NOMO-1 treated with dmso at 0.1 percent for 144 hours (cell line): ENCODE results near the gene GGPS1.
"Not testable (repeated sequence)": the region's sequence is repeated elsewhere in the genome, so short reads cannot be mapped to it uniquely, and the experiment has no call there.

Experiments used
- DNase-seq: peaks from one replicate; lab custom pipeline; 2025; ENCODE audit not compliant: unreplicated experiment; lab: John Stamatoyannopoulos, UW

The GGPS1 gene

DNA sequence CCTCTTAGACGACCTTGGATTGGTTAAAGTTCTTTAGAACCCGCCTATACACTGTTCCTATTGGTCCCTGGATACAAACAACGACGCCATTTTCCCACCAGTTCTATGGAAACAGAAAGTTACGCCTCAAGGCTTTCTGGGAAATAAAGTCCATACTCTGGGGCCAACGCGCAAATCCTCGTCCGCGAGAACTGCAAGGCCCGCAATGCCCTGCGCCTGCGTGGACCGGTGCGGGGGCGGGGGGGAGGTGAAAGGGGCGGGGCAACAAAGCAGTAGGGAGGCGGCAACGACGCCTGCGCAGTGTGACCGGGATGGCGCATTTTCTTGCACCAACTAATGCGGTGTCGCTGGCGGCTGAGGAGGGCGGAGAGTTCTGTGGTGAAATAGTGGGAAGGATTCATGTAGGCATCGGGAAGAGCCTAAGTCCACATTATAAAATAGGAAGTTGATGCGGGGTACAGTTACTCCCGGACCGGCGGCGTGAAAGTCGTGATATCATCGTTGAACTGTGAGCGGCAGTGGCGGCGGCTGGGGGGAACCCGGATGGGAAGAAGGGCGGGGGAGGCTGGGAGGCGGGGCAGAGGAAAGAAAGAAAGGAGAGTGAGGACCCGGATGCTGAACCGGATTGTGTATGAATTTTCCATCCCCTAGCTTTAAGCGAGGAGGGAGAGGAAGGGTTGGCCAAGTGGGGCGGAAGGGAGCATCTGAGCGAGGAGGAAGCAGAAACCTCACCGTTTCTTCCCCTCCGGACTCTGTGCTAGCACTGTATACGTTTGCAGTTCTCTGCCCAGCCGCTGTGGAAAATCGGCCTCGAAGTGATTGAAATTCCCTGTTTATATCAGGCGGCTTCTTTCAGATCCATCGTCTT, at the start of gene GGPS1:
TSS of gene GGPS1 (plus strand) at position 300 of the 868 bp plus-strand sequence. CDS start 6,695 bp downstream, outside the sequence.
- DNase-seq = peak; percentile 98

DNA sequence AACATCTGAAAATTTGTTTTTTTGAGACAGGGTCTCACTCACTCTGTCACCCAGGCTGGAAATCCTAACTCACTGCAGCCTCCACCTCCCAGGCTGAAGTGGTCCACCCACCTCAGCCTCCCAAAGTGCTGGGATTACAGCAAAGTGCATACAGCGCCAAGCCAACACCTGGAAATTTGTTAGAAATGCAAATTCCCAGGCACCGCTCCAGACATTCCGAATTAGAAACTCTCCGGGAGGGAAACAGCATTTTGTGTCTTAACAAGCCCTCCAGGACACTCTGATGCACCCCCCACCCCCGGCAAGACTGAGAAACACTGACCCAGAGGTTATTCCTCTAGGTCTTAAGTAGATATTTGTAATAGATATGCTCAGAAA, 49.5 kb upstream of the GGPS1 start:
- no peak for DNase-seq

DNA sequence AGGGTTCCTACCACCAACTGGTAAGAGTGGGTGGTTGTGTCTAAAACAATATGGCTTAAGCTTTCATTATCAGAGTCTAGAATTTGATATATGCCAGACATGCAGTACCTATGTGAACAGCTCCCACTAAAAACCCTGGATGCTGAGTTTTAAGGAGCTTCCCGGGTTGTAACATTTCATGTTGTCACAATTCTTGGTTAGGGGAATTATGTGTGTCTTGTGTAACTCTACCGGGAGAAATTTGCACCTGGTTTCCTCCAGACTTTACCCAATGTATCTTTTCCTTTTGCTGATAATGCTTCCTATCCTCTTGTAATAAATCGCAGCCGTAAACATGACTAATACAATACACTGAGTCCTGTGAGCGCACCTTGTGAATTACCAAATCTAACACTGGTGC, 48.7 kb upstream of the GGPS1 start:
- no peak for DNase-seq

DNA sequence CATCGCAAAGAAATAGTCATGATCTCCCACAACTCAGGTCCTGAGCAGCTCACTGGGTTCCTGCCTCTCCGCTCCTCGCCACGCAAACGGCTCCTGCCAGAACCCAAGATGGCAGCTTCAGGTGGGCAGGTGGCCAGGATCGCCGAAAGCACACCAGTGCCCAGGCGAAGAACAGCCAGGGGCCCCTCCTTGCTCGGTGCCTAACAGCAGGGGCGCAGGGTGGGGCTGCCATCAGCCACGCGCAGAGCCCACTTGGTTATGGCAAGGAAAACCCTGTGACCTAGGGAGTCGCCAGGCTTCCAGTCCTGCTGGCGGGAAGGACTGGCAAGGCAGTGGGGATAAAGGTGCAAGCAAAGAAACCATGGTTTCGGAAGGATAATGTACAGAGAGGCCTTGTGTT, 47.9 kb upstream of the GGPS1 start:
- no peak for DNase-seq

DNA sequence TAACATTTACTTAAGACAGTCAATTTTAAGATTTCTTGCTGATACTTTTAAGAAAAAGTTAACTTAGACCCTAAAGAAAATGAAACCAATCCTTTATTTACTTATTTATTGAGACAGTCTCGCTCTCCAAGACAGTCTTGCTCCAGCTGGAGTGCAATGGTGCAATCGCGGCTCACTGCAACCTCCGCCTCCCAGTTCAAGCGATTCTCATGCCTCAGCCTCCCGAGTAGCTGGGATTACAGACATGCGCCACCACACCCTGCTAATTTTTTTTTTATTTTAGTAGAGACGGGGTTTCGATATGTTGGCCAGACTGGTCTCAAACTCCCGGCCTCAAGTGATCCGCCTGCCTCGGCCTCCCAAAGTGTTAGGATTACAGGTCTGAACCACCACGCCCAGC, 44.7 kb upstream of the GGPS1 start:
- DNase-seq = not testable (repeated sequence)

DNA sequence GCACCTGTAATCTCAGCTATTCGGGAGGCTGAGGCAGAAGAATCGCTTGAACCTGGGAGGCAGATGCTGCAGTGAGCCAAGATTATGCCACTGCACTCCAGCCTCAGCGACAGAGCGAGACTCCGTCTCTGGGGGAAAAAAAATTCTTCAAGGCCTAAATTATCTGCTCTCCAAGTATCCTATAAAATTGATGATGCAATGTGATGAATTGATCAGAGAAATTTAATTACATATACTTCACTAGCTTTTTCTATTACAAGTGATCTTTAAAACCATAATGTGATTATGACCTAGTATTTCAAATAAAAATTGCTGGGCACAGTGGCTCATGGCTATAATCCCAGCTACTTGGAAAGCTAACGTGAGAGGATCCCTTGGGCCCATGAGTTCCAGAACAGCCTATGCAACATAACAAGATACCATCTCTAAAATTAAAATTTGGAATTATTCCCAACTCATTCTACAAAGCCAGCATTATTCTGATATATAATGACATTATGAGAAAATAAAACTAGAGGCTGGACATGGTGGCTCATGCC, 44.1 kb upstream of the GGPS1 start:
- DNase-seq = no peak

DNA sequence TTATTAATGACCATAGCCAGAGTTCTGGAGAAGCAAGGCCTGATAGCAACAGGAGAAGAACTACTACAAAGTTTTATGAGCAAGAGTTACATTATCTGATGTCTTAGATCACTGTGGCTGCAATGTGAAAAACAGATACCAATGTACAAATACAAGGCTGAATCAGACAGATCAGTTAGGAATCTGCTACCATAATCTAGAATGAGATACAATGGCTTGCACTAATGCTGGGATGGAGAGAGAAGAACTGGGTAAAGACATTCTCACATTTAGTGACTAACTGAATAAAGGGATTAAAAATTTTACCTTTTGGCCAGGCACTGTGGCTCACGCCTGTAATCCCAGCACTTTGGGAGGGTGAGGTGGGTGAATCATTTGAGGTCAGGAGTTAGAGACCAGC, 41.7 kb upstream of the GGPS1 start:
- DNase-seq = no peak

DNA sequence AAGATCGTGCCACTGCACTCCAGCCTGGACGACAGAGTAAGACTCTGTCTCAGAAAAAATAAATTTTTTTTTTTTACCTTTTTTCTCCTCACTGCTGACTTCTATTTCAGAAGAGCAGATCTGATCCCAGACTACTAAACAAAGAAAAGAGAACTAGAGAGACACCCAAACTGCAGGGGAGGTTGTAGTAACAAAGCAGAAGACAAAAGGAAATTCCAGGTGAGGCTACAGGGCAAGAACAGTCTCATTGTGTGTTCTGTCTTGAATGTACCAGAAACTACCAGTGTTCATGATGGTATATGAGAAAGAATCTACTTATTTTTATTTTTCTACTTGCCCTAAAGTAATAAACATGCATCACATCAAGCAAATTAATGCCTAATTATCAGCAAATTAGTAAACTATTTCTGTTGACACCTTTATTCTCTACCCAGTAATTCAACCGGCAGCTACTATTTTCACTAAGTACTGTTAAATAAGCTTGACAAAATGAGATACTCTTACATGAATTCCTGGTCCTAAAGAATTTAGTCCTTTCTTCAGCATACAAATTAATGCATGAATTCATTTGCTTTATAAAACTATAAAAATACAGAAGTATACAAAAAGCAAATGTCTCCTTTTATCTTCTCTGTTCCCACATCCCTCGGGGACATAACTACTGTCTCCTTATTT, 41.0 kb upstream of the GGPS1 start:
- no peak for DNase-seq

DNA sequence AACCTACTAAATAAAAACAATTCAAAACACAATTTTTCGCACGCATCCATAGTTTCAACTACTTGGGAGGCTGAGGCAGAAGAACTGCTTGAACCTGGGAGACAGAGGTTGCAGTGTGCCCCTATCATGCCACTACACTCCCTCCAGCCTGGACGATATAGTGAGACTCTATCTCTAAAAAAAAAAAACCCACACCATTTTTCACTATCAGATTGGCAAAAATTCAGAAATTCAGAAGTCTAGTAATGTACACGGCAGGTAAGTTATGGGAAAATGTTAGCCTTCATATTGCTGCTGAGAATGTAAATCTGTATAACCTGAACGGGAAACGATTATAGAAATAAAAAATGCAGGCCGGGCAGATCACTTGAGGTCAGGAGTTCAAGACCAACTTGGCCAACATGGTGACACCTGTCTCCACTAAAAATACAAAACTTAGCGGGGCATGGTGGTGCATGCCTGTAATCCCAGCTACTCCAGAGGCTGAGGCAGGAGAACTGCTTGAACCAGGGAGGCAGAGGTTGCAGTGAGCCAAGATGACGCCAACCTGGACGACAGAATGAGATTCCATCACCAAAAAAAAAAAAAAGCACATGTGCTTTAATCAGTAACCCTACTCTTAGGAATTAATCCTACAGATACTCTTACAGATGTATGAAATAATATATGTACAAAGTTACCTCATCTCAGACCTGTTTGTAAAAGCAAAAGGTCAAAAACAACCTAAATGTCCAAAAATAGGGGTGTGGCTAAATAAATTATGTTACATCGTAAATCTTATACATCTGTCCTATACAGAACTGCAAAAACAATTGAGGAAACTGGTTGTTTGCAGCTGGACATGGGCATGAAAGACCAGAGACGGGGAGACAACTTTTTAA, 38.3 kb upstream of the GGPS1 start:
- DNase-seq = no peak

DNA sequence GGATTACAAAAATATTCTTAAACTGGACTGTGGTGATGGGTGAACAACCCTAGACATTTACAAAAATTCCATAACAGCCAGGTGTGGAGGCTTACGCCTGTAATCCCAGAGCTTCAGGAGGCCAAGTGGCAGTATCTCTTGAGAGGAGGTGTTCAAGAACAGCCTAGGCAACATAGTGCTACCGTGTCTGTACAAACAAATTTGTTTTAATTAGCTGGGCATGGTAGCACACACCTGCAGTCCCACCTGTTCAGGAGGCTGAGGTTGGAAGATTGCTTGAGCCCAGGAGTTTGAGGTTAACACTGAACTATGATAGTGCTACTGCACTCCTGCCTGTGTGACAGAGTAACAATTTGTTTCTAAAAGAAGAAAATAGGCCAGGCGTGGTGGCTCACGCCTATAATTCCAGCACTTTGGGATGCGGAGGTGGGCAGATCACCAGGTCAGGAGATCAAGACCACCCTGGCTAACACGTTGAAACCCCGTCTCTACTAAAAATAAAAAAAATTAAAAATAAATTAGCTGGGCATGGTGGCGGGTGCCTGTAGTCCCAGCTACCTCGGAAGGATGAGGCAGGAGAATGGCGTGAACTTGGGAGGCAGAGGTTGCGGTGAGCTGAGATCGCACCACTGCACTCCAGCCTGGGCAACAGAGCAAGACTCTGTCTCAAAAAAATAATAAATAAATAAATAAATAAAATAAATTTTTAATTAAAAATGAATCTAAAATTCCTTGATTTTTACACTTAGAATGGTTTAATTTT, 37.4 kb upstream of the GGPS1 start:
- DNase-seq = no peak

DNA sequence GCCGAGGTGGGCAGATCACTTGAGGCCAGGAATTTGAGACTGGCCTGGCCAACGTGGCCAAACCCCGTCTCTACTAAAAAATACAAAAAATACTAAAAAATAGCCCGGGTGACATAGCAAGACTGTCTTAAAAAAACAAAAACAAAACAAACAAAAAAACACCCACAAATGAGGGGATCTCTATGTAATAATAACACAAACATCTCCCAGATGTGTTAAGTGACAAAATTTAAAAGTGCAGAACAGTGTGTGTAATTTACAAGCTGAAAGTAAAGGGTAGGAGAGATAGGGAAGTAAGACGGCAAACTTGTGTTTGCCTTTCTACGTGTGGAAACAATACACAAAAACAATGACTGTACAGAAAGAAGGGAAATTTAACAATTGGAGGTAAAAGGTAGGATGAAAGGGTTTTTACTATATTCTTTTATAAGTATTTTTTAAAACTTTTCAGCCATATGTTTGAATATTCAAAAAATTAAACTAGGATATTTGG, 36.7 kb upstream of the GGPS1 start:
- DNase-seq = no peak

DNA sequence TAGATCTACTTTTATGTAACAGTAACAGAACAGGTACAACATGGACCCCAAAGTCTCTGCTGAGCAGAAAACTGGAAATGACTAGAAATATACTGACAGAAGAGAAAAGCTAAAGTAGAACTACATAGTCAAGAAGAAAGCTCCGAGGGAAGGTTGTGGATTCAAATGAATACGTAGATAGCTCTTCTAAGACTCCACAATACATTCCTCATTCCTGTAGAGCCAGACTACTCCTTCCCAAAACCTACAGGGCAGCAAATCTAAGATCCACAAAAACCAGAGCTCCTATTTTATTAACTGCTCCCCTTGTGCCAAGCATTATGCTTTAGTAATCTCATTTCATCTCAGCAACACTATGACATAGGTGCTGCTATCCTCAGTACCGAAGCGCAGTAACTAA, 35.6 kb upstream of the GGPS1 start:
- DNase-seq = no peak

DNA sequence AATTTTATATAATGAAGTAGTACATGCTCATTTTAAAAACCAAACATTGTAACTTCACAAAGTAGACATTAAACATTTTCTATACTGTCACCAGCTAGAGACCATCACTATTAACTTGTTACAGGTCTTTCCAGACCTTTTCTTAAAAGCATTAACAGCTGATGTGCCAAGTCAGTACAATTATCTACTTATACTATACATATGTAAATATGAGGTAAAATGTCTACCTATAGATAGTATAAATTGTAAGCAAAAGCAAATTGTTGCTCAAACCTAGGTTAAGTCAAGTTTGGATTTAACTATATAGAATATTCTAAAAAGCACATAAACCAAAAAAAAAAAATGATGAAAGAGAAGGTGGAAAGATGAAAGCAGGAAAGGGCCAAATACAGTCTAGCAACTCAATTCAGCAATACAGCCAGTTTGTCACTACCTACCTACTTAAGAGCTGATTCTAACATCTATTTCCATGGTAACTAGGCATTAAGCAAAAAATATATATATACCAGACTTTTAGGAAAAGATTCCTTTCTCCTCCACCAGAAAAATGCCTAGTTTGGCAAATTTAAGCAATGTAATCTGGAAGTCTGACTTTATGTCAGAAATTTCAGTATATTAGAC, 34.9 kb upstream of the GGPS1 start:
- DNase-seq = no peak

DNA sequence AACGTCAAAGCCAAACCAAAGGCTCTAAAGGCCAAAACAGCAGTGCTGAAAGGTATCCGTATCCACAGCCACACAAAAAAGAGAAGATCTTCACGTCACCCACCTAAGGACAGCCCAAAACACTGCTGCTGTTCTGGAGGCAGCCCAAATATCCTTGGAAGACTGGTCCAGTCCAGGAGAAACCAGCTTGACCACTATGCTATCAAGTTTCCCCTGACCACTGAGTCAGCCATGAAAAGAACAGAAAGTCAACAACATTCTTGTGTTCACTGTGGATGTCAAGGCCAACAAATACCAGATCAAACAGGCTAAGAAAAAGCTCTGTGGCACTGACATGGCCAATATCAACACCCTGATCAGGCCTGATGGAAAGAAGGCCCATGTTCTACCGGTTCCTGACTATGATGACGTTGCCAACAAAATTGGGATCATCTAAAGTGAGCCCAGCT, 32.4 kb upstream of the GGPS1 start:
- no peak for DNase-seq

DNA sequence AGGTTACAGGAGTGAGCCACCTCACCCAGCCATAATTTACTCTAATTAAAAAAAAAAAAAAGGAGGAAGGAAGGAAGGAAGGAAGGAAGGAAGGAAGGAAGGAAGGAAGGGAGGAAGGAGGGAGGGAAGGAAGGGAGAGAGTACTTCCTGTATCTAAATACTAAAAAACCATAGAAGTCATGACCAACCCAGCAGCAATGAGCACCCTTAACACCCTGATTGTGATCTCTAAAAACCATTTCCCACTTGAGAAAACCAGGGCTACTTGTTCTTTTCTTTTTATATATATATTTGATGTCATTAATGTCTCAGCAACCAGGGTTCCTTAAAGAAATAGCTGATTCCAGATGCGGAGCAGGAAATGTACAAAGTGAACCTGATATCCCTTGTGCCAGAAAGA, 31.6 kb upstream of the GGPS1 start:
- no peak for DNase-seq

DNA sequence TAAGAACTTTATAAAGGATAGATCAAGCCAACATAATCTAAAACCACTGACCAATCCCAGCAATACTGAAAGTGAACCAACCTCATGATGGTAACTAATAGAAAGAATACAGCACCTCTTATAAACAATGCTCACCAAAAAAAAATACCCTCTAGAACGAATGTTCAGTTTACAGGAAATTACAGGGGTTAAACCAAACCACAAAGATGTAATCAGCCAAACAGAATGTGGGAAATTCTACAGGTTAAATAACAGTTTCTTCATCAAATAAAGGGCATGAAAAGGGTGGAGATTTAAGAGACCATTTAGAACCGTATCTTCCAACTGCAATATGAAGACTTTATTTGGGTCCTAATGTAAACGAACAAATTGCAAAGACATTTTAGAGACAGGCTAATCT, 30.8 kb upstream of the GGPS1 start:
- no peak for DNase-seq

DNA sequence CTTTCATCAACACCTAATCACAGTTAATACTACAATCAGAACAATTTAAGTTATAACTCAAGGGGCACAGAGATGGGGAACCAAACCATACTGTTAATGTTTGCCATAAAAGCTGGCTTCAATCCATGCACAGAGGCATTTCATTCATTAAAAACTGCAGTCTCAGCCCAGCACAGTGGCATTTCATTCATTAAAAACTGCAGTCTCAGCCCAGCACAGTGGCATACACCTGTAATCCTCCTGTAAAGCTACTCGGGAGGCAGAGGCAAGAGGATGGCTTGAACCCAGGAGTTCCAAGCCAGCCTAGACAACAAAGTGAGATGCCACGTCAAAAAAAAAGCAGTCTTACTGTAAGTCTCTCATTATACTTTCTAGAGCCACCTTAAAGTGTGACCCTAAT, 29.6 kb upstream of the GGPS1 start:
- DNase-seq = no peak

DNA sequence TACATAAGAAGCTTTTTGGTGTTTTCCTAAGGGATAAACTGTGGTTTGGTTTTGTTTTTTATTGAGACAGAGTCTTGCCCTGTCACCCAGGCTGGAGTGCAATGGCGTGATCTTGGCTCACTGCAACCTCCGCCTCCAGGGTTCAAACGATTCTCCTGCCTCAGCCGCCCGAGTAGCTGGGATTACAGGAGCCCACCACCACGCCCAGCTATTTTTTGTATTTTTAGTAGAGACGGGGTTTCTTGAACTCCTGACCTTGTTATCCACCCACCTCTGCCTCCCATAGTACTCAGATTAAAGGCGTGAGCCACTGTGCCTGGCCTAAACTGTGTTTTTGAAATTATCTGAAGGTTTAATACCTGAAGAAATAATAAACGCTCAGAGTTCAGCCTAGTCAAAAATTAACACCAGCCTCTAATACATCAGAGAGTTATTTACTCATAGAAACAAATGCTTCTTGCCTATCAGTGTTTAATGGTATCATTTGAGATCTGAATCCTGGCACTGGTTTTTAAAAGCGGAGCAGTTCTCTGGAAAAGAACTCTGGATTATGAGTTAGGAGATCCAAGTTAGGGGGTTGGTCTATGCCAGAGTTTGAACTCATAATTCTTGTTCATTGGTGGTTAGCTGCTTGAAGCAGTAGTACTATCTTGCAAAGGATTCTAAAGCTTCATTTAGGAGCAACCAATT, 29.1 kb upstream of the GGPS1 start:
- DNase-seq = no peak

DNA sequence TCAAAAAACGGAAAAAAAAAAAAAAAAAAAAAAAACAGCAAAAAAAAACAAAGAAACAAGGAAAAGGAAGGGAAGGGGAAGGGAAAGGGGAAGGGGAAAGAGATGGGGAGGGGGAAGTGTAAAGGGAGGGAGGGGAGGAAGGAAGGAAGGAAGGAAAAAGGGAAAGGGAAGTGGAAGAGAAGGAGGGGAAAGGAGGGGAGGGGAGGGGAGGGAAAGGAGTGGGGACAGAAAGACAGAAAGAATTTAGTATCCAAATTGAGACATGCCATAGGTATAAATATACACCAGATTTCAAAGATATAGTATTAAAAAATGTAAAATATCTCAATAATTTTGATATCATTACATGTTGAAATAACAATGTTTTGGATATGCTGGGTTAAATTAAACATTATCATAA, 26.2 kb upstream of the GGPS1 start:
- no peak for DNase-seq
